Right ventricle myocardium inferior (tissue), 1 donor: ENCODE results near the gene HBE1. TPM values are rescaled to one million over a fixed set of nuclear protein-coding genes. Genes with fewer than 3 reads are reported as not detected.

Source experiments
- ATAC-seq: fragments of 200-7000 bp; cut with Tn5 transposase; one replicate; pipeline ENCODE4 v1.9.1; 2020; ENCODE audit warnings: mild to moderate bottlenecking, moderate library complexity
- DNase-seq: peaks from one replicate; pipeline ENCODE4 v3.0.0; 2021; ENCODE audit errors: missing footprints
- intact Hi-C: fragments of 100-400 bp; cut with DNase I; formaldehyde crosslinking; loops from one replicate; pipeline ENCODE4 v1.11.0; 2022
- total RNA-seq: library from RNA; stranded (reverse); fragmentation: NEBNext Ultra II Directional; extraction: Animal tissue kit (Norgen Biotek cat#: 25700); gene quantifications from one replicate; pipeline ENCODE4 v1.2.1, GENCODE V29; 2021
- donor health status: DM: no; HTN: yes; CAD: no; lungs with severe emphysema.

Gene HBE1
- total RNA-seq, 1 donor from 2014 or later = not detected

DNA sequence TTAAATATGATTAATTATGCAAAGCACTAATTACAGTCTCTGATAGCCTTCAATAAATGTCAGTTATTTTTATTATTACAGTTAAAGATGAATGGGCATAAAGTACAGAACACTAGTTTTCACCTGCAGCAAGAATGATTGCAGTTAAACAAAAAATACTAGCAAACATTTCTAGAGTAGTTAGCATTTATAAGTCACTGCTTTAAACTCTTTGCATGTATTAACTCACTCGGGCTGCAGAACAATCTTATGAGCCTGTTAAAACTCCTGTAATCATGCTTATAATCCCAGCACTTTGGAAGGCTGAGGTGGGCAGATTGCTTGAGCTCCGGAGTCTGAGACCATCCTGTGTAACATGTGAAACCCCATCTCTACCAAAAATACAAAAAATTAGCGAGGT, 17.2 kb upstream of the HBE1 start:
- no peak for ATAC-seq

GRCh38 chr11:5286351-5286750, 16.6 kb upstream of the HBE1 start:
- DNase-seq (no peak), ATAC-seq (no peak)
- intact Hi-C loops = no loop called here

More for the DNA sequence above, 17.2 kb upstream of the HBE1 start:
- no peak for DNase-seq
- intact Hi-C loops = no loop called here

DNA sequence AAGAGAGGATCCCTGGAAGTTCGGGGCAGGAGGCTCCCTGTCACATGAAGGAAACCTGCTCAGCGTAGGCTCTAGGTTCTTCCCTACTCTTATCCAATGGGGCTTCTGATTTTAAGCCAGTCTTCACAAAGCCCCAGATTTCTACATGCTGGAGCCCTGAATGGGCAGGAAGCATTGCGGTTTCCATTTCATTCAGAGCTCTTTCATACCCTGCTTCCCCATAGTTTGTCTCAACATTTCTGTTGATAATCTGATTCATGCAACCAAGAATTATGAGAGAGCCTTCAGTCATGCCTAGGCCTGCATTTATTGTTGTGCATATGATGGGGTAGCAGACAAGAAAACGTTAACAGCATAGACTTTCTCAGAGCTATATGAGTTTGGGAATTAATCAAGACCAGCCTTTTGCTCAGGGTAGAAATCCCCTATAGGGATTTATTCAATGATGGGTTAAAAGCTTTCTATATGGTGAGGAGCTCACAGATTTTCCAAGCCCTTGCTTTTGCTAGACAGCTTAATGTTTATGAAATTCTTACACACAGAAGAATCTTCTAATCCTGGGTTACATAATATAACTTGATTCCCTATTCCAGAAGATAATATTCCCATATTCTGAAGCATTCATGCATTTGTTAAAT, 16.1 kb upstream of the HBE1 start:
- DNase-seq = no peak
- no peak for ATAC-seq
- intact Hi-C loops = no loop called here

GRCh38 chr11:5284637-5285036, 14.9 kb upstream of the HBE1 start:
- intact Hi-C loops = no loop called here
- DNase-seq = no peak

DNA sequence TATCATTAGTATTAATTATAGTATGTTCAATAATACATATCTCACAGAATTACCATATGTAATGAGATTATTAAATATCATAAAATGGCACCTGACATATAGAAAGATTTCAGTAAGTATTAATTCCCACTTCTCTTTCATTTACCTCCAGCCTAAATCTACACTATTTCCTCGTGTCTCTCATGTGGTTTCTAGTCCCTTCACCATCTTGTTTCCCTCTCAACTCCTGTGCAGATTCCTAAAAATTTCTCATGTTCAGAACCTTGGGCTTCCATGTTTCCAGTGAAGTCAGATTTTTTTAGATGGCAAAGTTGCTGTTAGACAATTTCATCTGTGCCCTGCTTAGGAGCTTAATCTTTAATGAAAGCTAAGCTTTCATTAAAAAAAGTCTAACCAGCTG, 14.1 kb upstream of the HBE1 start:
- DNase-seq (no peak), ATAC-seq (no peak)
- intact Hi-C loops = no loop called here

More at GRCh38 chr11:5284637-5285036, 14.9 kb upstream of the HBE1 start:
- ATAC-seq = no peak

- ATAC-seq (no peak), DNase-seq (no peak)
- intact Hi-C loops = no loop called here
Observed at GRCh38 chr11:5283086-5283485, 13.3 kb upstream of the HBE1 start.

GRCh38 chr11:5282628-5283027, 12.9 kb upstream of the HBE1 start:
- intact Hi-C loops = no loop called here
- DNase-seq = no peak

GRCh38 chr11:5281596-5281995, 11.9 kb upstream of the HBE1 start:
- DNase-seq (no peak), ATAC-seq (no peak)
- intact Hi-C loops = no loop called here

More at GRCh38 chr11:5282628-5283027, 12.9 kb upstream of the HBE1 start:
- no peak for ATAC-seq

- intact Hi-C loops = no loop called here
- ATAC-seq (peak; percentile 54), DNase-seq (no peak)
Observed at GRCh38 chr11:5280582-5281102, 10.9 kb upstream of the HBE1 start.

DNA sequence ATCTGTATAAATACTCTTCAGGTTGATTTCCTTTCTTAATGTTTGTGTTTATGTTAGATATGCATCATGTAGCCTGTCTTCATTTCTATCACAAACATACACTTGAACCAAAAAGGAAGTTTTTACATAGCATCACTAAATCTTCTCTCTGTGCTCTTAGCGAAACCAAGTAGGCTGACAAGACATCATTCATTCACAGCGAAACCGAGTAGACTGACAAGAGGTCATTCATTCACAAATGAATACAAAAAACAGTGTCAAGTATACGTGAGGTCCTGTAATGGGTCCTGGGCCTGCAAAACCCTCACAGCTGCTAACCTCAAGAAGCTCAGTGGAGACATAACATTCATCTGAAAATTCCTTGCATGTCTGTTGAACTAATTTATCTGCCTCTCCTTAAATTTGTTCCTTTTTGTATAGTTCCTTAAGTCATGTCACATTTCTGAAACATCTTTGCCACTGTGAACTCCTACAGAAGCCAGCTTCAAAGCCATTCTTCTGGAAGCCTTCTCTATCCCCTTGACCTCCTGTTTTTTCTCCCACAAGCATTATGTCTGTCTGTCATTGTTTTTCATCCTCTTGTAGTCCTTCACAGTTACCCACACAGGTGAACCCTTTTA, 9.8 kb upstream of the HBE1 start:
- no peak for ATAC-seq
- DNase-seq = no peak
- intact Hi-C loops = no loop called here

GRCh38 chr11:5277807-5278382, 8.2 kb upstream of the HBE1 start:
- no peak for DNase-seq
- ATAC-seq = no peak
- intact Hi-C loops = no loop called here

DNA sequence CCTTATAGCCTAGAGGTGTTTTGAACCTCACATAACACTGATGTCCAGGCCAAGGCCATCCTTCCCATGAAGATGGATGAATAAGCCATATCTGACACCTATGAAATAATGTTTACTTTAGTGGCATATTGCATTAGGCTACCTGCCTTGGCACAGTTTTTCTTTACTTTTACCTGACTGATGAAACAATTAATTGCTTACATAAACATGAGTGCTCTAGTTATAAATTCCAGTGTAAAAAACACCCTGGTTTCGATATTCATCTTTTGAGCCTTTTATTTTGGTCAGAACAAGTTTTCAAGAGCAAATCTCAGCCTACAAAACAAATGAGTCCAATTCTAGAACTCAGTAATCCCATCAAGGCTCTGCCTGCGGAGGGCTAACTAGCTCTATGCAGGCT, 7.0 kb upstream of the HBE1 start:
- ATAC-seq (no peak), DNase-seq (no peak)
- intact Hi-C loops = no loop called here

DNA sequence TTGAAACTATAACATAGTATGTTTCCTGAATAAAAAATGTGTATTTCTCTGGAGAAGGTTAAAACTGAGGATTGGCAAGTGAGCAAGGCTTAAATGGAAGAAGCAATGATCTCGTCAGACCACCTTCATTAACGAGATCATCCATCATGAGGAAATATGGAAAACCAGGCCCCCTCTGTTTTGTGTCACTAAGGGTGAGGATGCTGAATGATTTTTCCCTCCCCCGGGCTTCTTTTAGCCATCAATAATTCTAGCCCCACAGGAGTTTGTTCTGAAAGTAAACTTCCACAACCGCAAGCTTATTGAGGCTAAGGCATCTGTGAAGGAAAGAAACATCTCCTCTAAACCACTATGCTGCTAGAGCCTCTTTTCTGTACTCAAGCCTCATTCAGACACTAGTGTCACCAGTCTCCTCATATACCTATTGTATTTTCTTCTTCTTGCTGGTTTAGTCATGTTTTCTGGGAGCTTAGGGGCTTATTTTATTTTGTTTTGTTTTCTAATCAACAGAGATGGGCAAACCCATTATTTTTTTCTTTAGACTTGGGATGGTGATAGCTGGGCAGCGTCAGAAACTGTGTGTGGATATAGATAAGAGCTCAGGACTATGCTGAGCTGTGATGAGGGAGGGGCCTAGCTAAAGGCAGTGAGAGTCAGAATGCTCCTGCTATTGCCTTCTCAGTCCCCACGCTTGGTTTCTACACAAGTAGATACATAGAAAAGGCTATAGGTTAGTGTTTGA, 5.8 kb upstream of the HBE1 start:
- intact Hi-C loops = no loop called here
- no peak for ATAC-seq
- DNase-seq = no peak

- ATAC-seq = no peak
- DNase-seq = no peak
- intact Hi-C loops = no loop called here
Observed at GRCh38 chr11:5274395-5274794, 4.7 kb upstream of the HBE1 start.

DNA sequence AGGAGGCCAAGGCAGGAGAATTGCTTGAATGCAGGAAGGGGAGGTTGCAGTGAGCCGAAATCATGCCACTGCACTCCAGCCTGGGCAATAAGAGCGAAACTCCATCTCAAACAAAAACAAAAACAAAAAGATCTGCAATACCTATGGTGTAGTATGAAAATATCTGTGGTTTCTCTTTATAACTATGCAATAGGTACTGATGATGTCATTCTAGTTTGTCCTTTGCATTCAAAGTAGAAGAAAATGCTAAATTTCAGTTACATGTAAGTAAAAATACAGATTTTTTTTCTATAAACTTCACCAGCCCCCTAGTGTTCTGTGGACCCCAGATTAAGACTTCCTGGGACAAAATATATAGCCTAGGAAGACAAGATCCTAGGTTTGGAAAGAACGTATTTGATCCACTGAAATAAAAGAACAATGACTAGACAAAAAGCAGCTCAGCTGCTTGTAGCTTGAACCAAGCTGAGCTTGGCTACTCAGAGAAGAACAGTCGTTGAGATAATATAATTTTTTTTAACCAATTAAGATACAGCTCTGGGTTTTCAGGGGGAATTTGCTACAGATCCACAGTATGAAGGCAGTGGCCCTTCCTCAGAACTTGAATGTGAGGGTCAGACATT, 2.8 kb upstream of the HBE1 start:
- DNase-seq (no peak), ATAC-seq (no peak)
- intact Hi-C loops = no loop called here

- ATAC-seq = no peak
- intact Hi-C loops = no loop called here
- DNase-seq = no peak
Observed at GRCh38 chr11:5267033-5267563, 2.6 kb downstream of the HBE1 start.

DNA sequence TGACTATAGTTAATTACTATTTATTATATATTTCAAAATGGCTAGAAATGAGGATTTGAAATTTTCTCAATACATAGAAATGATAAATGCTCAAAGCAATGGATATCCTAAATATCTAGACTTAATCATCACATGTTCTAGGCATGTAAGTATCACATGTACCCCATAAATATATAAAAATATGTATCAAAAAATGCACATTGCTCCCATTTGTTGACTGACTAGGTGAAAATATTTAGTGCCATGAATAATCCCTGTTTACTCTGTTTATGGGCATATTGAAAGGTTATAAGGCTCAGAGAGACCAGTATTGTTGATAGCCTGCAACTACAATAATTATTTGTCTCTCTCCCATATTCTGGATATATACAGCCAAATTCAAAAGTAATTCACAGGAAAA, 3.1 kb downstream of the HBE1 start:
- ATAC-seq = no peak

GRCh38 chr11:5265832-5266231, 3.9 kb downstream of the HBE1 start:
- ATAC-seq = no peak
- no peak for DNase-seq
- intact Hi-C loops = no loop called here

More for the DNA sequence above, 3.1 kb downstream of the HBE1 start:
- intact Hi-C loops = no loop called here
- DNase-seq = no peak
